Occipital lobe (tissue), 2 donors: ENCODE data around the gene DCAF4L1. TPM values are rescaled to one million over a fixed set of nuclear protein-coding genes. Genes with fewer than 3 reads are reported as not detected.

Experiments
- DNase-seq: peaks from one replicate; lab custom pipeline; 2025; lab: John Stamatoyannopoulos, UW
- total RNA-seq: library from RNA; depleted of rRNA; stranded (reverse); fragments of >200 nt; gene quantifications from one replicate; pipeline ENCODE4 v1.2.3, GENCODE V29; 2014

The DCAF4L1 gene
- total RNA-seq = under 0.01 TPM

- no peak for DNase-seq
Measured at GRCh38 chr4:41981456-41981855, at the start of gene DCAF4L1. Gene DCAF4L1 (plus strand): TSS chr4:41981756. CDS start chr4:41981793, 37 bp downstream.

- no peak for DNase-seq
Measured at GRCh38 chr4:41932988-41933387, 48.6 kb upstream of the DCAF4L1 start.

GRCh38 chr4:41933997-41934503 lies 47.5 kb upstream of the DCAF4L1 start:
- DNase-seq = no peak

- no peak for DNase-seq
Measured at GRCh38 chr4:41934514-41934900, 47.0 kb upstream of the DCAF4L1 start.

- peak; percentile 73 for DNase-seq
Measured at GRCh38 chr4:41934901-41935651, 46.5 kb upstream of the DCAF4L1 start, which contains the start of gene TMEM33. Gene TMEM33 (plus strand): TSS chr4:41935429. CDS start chr4:41935485, 56 bp downstream.

GRCh38 chr4:41935652-41936021 lies 45.9 kb upstream of the DCAF4L1 start:
- no peak for DNase-seq

- no peak for DNase-seq
Measured at GRCh38 chr4:41939016-41939626, 42.4 kb upstream of the DCAF4L1 start.

- no peak for DNase-seq
Measured at GRCh38 chr4:41940834-41941233, 40.7 kb upstream of the DCAF4L1 start.

- no peak for DNase-seq
Measured at GRCh38 chr4:41943506-41943905, 38.0 kb upstream of the DCAF4L1 start.

- no peak for DNase-seq
Measured at GRCh38 chr4:41944089-41944488, 37.5 kb upstream of the DCAF4L1 start.

- DNase-seq = no peak
Measured at GRCh38 chr4:41949531-41949930, 32.0 kb upstream of the DCAF4L1 start.

- DNase-seq = no peak
Measured at GRCh38 chr4:41957634-41958033, 23.9 kb upstream of the DCAF4L1 start.

GRCh38 chr4:41963105-41963504 lies 18.5 kb upstream of the DCAF4L1 start:
- no peak for DNase-seq

GRCh38 chr4:41964401-41964800 lies 17.2 kb upstream of the DCAF4L1 start:
- DNase-seq = no peak

GRCh38 chr4:41967392-41967791 lies 14.2 kb upstream of the DCAF4L1 start:
- no peak for DNase-seq

- DNase-seq = no peak
Measured at GRCh38 chr4:41969671-41970070, 11.9 kb upstream of the DCAF4L1 start.

GRCh38 chr4:41975341-41975740 lies 6.2 kb upstream of the DCAF4L1 start:
- no peak for DNase-seq

GRCh38 chr4:41976775-41977516 lies 4.6 kb upstream of the DCAF4L1 start:
- no peak for DNase-seq

GRCh38 chr4:41977709-41978108 lies 3.8 kb upstream of the DCAF4L1 start:
- DNase-seq = no peak

- DNase-seq = no peak
Measured at GRCh38 chr4:41982716-41983115, 1.2 kb downstream of the DCAF4L1 start.

GRCh38 chr4:41985151-41985550 lies 3.6 kb downstream of the DCAF4L1 start:
- no peak for DNase-seq

- DNase-seq = no peak
Measured at GRCh38 chr4:41989994-41990364, 8.4 kb downstream of the DCAF4L1 start.
